ENCODE results near the gene CD180.

Gene CD180

DNA sequence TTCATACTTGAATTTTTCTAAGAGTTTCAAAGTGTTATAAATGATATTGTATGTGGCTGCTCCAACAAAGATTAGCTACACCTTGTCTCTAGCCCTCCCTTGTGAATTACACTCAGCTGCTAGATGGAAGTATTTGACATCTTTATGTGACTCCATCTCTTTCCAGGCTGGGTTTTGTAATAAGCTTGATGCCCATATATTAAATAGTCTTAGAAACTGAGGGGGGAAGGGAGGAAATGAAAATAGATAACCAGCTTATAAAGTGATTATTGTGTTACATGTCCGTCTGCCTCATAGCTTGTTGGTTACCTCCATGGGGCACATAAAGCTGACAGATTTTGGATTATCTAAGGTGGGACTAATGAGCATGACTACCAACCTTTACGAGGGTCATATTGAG lies 63.4 kb downstream of the CD180 start:
- no peak for DNase-seq (ENCODE audit: low read depth in 1 of 2, low spot score in 1 of 2)

DNA sequence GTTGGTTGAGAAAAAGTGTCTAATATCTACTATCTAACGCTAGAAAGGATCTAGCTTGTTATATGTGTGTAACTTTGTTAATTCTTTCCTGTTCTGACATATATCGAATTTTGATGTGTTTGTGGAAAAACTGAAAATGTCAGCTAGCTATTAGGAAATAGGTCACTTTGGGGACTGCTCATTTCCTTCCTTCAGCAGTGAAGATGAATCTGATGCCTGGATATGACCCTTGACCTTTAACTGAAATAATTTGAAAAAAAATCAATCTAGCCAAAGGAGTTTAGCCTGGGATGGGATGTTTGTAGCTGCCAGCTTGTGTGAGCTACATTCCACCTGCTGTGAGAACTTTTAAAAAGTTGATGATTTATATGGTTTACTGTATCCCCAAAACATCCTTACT lies 66.8 kb downstream of the CD180 start:
- DNase-seq (ENCODE audit: low read depth in 1 of 2, low spot score in 1 of 2), result no peak
